Measurements from ENCODE around the gene DRC3.

The DRC3 gene

GRCh38 chr17:18025945-18026776, 53.5 kb downstream of the DRC3 start:
- FAIRE-seq, result no peak

DNA sequence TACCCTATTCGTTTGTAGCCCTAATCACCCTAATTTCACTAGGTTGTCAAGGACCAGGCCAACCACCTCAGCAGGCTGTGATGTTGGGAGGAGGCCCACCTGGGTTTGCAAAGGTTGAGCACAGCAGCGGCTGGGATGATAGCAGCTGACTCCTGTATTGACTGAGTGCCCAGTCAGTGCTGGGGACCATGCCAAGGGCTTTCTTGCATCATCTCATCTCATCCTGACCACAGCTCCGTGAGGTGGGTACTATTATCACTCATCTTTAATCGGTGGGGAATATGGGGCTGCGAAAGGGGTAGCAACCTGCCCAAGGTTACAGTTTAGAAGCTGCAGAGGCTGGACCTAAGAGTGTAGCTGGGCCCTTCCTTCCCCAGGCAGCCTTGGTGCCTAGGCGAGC, 54.6 kb downstream of the DRC3 start:
- no peak for FAIRE-seq

- no peak for FAIRE-seq
Measured at GRCh38 chr17:18028114-18028951, 55.7 kb downstream of the DRC3 start.

DNA sequence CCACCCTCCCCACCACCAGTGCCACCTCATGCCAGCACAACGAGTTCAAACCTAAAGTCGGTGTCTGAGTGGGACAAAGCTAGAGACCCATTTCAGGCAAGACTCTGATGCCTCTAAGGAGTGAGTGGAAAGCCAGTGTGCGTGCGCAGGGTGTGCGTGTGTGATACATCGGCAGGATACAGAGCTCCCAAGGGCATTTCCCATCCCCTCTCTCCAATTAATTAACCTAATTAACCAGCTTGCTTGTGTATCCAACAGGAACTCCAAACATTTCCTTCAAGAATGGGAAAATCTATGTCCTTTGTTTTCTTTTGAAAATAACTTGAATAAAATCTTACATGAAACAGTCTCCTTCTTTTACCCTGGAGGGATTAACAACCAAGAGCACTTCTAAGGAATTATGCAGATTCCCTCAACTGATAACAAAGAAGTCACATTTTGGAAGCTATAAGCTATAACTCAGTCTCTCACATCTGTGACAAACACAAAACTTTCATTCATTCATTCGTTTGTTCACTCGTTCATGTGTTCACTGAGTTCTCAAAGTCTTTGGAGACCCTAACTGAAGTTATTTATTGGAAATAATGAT, 56.4 kb downstream of the DRC3 start:
- FAIRE-seq, result no peak

DNA sequence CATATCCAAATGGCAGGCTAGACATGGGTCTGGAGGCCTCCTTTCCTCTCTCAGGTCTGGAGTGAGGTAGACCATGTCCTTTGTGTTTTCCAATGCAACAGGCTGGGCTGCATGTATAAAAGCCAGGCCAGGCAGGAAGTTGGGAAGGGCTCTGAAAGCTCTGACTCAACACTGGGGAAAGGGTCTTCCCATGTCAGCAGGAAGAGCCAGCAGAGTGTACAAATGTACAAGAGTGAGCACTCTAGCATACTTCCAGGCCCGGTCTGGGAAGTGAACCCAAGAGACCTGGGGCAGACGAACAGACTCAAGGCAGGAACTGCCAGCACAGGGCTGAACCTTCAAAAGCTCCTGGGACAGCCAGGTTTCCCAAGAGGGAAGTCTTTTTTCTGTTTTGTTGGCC, 59.3 kb downstream of the DRC3 start:
- no peak for FAIRE-seq

- peak; percentile 97 for FAIRE-seq
Measured at GRCh38 chr17:18033442-18034099, 60.9 kb downstream of the DRC3 start.

GRCh38 chr17:18035704-18036103, 63.0 kb downstream of the DRC3 start:
- no peak for FAIRE-seq

GRCh38 chr17:18037486-18037885, 64.8 kb downstream of the DRC3 start:
- FAIRE-seq, result no peak

GRCh38 chr17:18038149-18038850, 65.6 kb downstream of the DRC3 start:
- FAIRE-seq, result no peak

- FAIRE-seq, result peak; percentile 97
Measured at GRCh38 chr17:18038861-18039534, 66.3 kb downstream of the DRC3 start, which contains the start of the genes ATPAF2 and GID4. TSS of gene ATPAF2 (minus strand) at chr17:18039168. CDS start at chr17:18039013, 155 bp downstream. TSS of gene GID4 (plus strand) at chr17:18039408. CDS start at chr17:18039465, 57 bp downstream.

DNA sequence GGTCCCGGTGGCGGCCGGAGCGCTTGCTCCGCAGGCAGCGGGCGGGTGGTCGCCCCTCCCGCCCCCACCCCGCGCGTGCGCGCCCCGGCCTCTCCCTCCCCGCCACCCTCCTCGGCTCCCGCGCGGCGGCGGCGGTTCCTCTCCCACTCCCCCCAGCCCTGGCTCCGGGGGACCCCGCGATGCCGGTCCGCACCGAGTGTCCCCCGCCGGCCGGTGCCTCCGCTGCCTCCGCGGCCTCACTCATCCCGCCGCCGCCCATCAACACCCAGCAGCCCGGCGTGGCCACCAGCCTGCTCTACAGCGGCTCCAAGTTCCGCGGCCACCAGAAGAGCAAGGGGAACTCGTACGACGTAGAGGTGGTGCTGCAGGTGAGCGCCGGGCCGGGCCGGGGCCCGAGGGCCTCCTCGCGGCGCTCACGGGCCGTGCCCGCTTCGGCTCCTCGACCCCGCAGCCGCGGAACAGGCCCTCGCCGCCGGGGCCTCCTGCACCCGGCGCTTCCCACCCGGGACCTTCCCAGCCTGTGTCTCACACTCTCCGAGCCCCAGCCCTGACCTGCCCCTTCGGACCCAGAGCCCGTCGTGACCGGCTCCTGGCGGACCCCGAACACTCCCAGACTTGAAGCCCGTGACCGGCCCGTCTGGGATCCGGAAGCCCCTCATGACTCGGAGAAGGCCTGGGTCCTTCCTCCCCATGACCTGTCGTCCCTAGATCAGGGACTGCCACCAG, 67.0 kb downstream of the DRC3 start:
- FAIRE-seq, result no peak

- no peak for FAIRE-seq
Measured at GRCh38 chr17:18040261-18040858, 67.7 kb downstream of the DRC3 start.

DNA sequence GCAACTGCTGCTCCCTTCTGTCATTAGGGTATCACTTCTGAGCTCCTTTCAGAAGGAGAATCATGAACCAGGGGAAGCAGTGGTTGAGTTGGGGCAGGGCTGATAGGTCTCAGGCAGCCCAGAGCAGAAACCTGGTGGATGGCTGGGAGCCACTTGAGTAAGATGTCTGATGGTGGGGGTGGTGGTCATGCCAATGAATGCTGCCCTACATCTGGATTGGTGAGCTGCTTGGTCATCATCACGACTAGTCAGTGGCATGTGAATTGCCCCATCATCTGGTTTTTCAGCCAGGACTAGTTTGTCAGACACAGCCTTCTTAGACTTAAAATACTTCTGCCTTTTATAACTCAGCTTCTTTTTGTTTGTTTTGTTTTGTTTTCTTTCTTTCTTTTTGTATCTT, 69.1 kb downstream of the DRC3 start:
- peak; percentile 11 for FAIRE-seq

GRCh38 chr17:18042983-18043382, 70.3 kb downstream of the DRC3 start:
- no peak for FAIRE-seq

- FAIRE-seq, result peak; percentile 83
Measured at GRCh38 chr17:18043491-18043890, 70.8 kb downstream of the DRC3 start.

DNA sequence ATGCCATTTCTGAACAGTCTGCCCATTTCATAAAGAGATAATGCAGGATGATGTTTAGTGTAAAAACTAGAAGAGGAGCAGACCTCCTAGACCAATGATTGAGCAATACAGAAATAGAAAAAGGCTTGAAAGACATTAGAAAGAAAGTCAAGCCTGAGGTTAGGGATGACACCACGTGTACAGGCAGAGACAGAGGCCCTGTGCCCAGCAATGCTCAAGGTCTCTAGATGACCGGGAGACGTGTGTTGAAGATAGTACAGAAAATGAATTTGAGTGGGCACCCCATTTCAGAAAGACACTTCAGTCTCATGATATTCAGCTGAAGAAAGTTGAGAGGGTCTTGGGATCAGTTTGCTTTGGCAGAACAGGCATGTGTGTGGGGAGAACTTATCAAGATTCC, 71.9 kb downstream of the DRC3 start:
- no peak for FAIRE-seq

GRCh38 chr17:18045691-18046350, 73.2 kb downstream of the DRC3 start:
- FAIRE-seq, result no peak

DNA sequence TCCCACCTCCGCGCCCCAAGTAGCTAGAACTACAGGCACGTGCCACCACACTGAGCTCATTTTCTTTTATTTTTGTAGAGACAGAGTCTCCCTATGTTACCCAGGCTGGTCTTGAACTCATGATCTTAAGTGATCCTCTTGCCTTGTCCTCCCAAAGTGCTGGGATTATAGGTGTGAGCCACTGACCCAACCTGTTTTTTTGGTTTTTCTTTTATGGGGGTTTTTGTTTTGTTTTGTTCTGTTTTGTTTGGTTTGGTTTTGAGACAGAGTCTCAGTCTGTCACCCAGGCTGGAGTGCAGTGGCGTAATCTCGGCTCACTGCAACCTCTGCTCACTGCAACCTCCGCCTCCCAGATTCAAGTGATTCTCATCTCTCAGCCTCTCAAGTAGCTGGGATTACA, 82.9 kb downstream of the DRC3 start:
- no peak for FAIRE-seq

GRCh38 chr17:18056214-18056613, 83.6 kb downstream of the DRC3 start:
- FAIRE-seq, result no peak

DNA sequence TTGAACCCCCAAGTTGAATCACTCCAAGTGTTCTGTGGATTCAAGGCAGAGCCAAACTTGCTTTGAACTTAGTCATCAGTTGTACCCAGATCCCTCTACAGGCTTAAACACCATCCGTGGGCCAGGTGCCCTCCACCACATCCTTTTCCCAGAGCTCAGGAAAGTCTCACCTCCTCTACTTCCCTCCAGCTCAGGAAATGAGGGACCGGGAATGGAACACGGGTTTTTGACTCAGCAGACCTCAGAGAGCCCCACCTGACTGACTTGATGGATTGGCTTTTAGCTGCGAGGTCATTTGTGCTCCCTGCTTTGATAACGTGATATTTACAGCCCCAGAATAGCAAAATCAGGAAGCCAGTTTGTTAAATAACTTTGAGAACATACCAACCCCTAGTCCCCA, 86.6 kb downstream of the DRC3 start:
- FAIRE-seq, result no peak

All from G401.6 (cell line).